HepG2 (cell line): ENCODE data around the gene A1CF. TPM values are rescaled to one million over a fixed set of nuclear protein-coding genes. Genes with fewer than 3 reads are reported as not detected.

Experiments
- ATAC-seq: fragments of 200-7000 bp; cut with Tn5 transposase; 3 replicates; pipeline ENCODE4 v1.9.1; 2020; ENCODE audit warnings: mild to moderate bottlenecking, moderate library complexity
- BruUV-seq: library from RNA; stranded (reverse); fragments of 400-500 nt; replicated peaks from 2 replicates; lab custom pipeline; 2021; lab: Mats Ljungman, UMichigan
- CTCF ChIA-PET: fragments of 300-600 bp; formaldehyde crosslinking; extraction: SDS; loops from one replicate; lab custom pipeline; 2021; ENCODE audit warnings: low total read pairs, inconsistent platforms, low intra/inter-chr PET ratio; lab: Yijun Ruan, JAX
- POLR2A ChIA-PET: fragments of 350-600 bp; sonication (Branson Sonifier 250); formaldehyde crosslinking; loops from one replicate; lab custom pipeline; 2020; ENCODE audit warnings: antibody characterized with exemption, inconsistent platforms; lab: Yijun Ruan, JAX
- DNase-seq: peaks from one replicate; pipeline ENCODE4 v3.0.0-alpha.2; 2015; ENCODE audit warnings: low spot score
- FAIRE-seq: peaks from 3 replicates; lab custom pipeline; 2011; peaks lifted over from hg19 to GRCh38; lab: Jason Lieb, UNC
- H2AFZ ChIP-seq: one replicate; pipeline ENCODE4 v1.6.1; 2011; ENCODE audit warnings: low read length, inconsistent platforms
- H3K27ac ChIP-seq: fragments of 300-600 bp; 3 replicates; pipeline ENCODE4 v1.8.0; 2011; ENCODE audit warnings: mixed run types, mild to moderate bottlenecking, mixed read lengths, low read length, inconsistent platforms; ENCODE audit not compliant: insufficient read depth; ENCODE audit errors: extremely low read length
- H3K27me3 ChIP-seq, 2 experiments: fragments of 200-600 bp in 1 of 2; 2 replicates in 1 of 2; 3 replicates in 1 of 2; pipeline versions ENCODE4 v1.6.0 to v1.8.0; 2011; ENCODE audit warnings: low read length in 2 of 2, mild to moderate bottlenecking in 2 of 2, moderate library complexity in 2 of 2, inconsistent platforms in 1 of 2; ENCODE audit not compliant: insufficient read depth in 2 of 2, control insufficient read depth in 1 of 2
- H3K36me3 ChIP-seq, 2 experiments: fragments of 200-600 bp in 1 of 2; replicated peaks in 1 of 2; 2 replicates in 1 of 2; 3 replicates in 1 of 2; pipeline versions ENCODE4 v1.5.1 to v1.8.0; 2011; ENCODE audit warnings: low read length in 2 of 2, inconsistent platforms in 1 of 2; ENCODE audit not compliant: insufficient read depth in 2 of 2, control insufficient read depth in 1 of 2
- H3K4me1 ChIP-seq: 2 replicates; pipeline ENCODE4 v1.5.1; 2012; ENCODE audit warnings: low read length, inconsistent platforms; ENCODE audit not compliant: insufficient read depth
- H3K4me2 ChIP-seq: 2 replicates; pipeline ENCODE4 v1.6.0; 2011; ENCODE audit warnings: low read depth, low read length, inconsistent platforms
- H3K4me3 ChIP-seq, 3 experiments: fragments of 200-600 bp in 1 of 3; sonication (generic), shearing (Covaris generic) in 1 of 3; replicated peaks in 1 of 3; 2 replicates each; pipeline ENCODE4 v1.5.1; 2011 to 2016; ENCODE audit warnings: low read length in 3 of 3, inconsistent platforms in 2 of 3, low read depth in 2 of 3, mild to moderate bottlenecking in 2 of 3, control low read depth in 1 of 3, mixed read lengths in 1 of 3; ENCODE audit not compliant: insufficient read depth in 1 of 3
- H3K79me2 ChIP-seq: one replicate; pipeline ENCODE4 v1.6.1; 2011; ENCODE audit warnings: low read length, inconsistent platforms; ENCODE audit not compliant: insufficient read depth
- H3K9ac ChIP-seq: 2 replicates; pipeline ENCODE4 v1.6.0; 2011; ENCODE audit warnings: mild to moderate bottlenecking, low read depth, low read length, inconsistent platforms; ENCODE audit not compliant: insufficient read depth
- H3K9me3 ChIP-seq: 2 replicates; pipeline ENCODE4 v1.5.1; 2012; ENCODE audit warnings: mild to moderate bottlenecking, low read length
- H4K20me1 ChIP-seq: 2 replicates; pipeline ENCODE4 v1.6.0; 2011; ENCODE audit warnings: inconsistent platforms, mild to moderate bottlenecking, low read length, moderate library complexity; ENCODE audit not compliant: insufficient read depth
- FUBP1 ChIP-seq: sonication (generic); formaldehyde crosslinking; IDR thresholded peaks from 2 replicates; pipeline ENCODE4 v1.5.1; 2020; ENCODE audit warnings: missing genetic modification reagents, mild to moderate bottlenecking, borderline replicate concordance
- MAFF ChIP-seq: IDR thresholded peaks from 2 replicates; pipeline ENCODE4 v1.6.1; 2011; ENCODE audit warnings: low read depth, low read length, improper control_type of control experiment
- MAFK ChIP-seq, 2 experiments: IDR thresholded peaks in 1 of 2; conservative IDR thresholded peaks in 1 of 2; 2 replicates each; pipeline ENCODE4 v1.6.1; 2011; ENCODE audit warnings: improper control_type of control experiment in 2 of 2, low read length in 2 of 2
- NR2F1 ChIP-seq, 2 experiments: fragments of 450-650 bp in 1 of 2; formaldehyde crosslinking in 1 of 2; IDR thresholded peaks; 2 replicates each; pipeline versions ENCODE4 v1.5.0 to v1.6.1; 2016 to 2020; ENCODE audit warnings: mild to moderate bottlenecking in 1 of 2, missing compliant biosample characterization in 1 of 2, missing genetic modification reagents in 1 of 2, moderate library complexity in 1 of 2
- SNRNP70 ChIP-seq: fragments of 200-400 bp; formaldehyde crosslinking; IDR thresholded peaks from 2 replicates; pipeline ENCODE4 v1.6.1; 2017; ENCODE audit warnings: mild to moderate bottlenecking, low read depth, low read length, moderate library complexity
- ZBTB39 ChIP-seq: sonication (generic); formaldehyde crosslinking; IDR thresholded peaks from 2 replicates; pipeline ENCODE4 v1.5.0; 2020; ENCODE audit warnings: missing genetic modification reagents
- ZBTB49 ChIP-seq: sonication (generic); formaldehyde crosslinking; IDR thresholded peaks from 2 replicates; pipeline ENCODE4 v1.4.0; 2020; ENCODE audit warnings: missing genetic modification reagents, borderline replicate concordance
- WGBS: methylation state at CpG from one replicate; pipeline ENCODE4 v1.1.6; 2017; ENCODE audit warnings: low lambda C conversion rate; 5-methylcytosine and 5-hydroxymethylcytosine counted together
- in situ Hi-C: cut with HindIII; loops from 2 replicates; pipeline ENCODE4 v1.10.0; 2017; ENCODE audit warnings: low pct_unique_long_range_greater_than_20kb; ENCODE audit not compliant: extremely low pct_ligation_motif_present
- intact Hi-C: fragments of 100-400 bp; cut with micrococcal nuclease; formaldehyde crosslinking; loops from one replicate; pipeline ENCODE4 v1.10.0; 2022; ENCODE audit not compliant: unreplicated experiment
- polyA plus RNA-seq, 8 experiments: library from polyadenylated mRNA; depleted of rRNA in 3 of 8; stranded (reverse) in 7 of 8; unstranded in 1 of 8; fragments of >200 nt; fragmentation: Illumina TruSeq in 4 of 8; extraction: Trizol in 4 of 8; gene quantifications; 2 replicates each; pipeline versions ENCODE4 v1.2.1 to v1.2.3, GENCODE V29; 2011 to 2016; ENCODE audit warnings: low read depth in 4 of 8, missing spikeins in 1 of 8, mixed read lengths in 1 of 8; ENCODE audit not compliant: insufficient read depth in 1 of 8
- total RNA-seq, 5 experiments: library from RNA; depleted of rRNA; stranded (reverse); fragments of >200 nt; fragmentation: Illumina TruSeq; extraction: Trizol; gene quantifications; 2 replicates each; pipeline ENCODE4 v1.2.3, GENCODE V29; 2016; ENCODE audit warnings: low read depth in 1 of 5

The A1CF gene
- total and polyA plus RNA-seq, 2 of the 13 experiments (the other 11 are each of a cell fraction or from before 2014, with no cell fraction given): 56.1 to 58.1 TPM

- BruUV-seq: no TSS peak
- Histone ChIP-seq H3K9ac (no peak overlapping the region), H3K27ac (no peak overlapping the region), H3K4me1 (no peaks in the 10 kb centered on the region), H3K79me2 (no peaks in the 10 kb centered on the region), H3K4me2 (no peak overlapping the region), H3K9me3 (no peaks in the 10 kb centered on the region), H4K20me1 (0 out of 2 replicates have a peak, but pooled peaks cover 2% of the 10 kb centered on the region), H3K27me3 (no peaks in the 10 kb centered on the region), H3K36me3 (peaks cover 6 to 31% of the 10 kb centered on the region in 2 experiments), H2AFZ (no peak overlapping the region), H3K4me3 (no peak overlapping the region)
- intact Hi-C loops (loop anchor here (5.0 kb wide), 2 partner anchors 34 to 51 kb away; partner anchors contain the start of gene A1CF), in situ Hi-C loops (no loop called here)
- no peak for FAIRE-seq
- DNase-seq: no peak
- ChIA-PET POLR2A (no interaction called here), CTCF (no interaction called here)
- TF ChIP-seq MAFF: peak; percentile 34; the same call in 1 of the 2 replicates
- TF ChIP-seq FUBP1 (CRISPR knock-in tag): no peak
- TF ChIP-seq MAFK (conservative IDR thresholded peaks at IDR 0.05 in 1 of 2, IDR thresholded peaks at IDR 0.05 in 1 of 2; ENCODE audit: low read length in 2 of 2): peak; percentile 32 to 68; a peak in 3 of 4 replicates
- no peak for ATAC-seq
- 97% methylated on average over 3 of the region's 3 CpGs for WGBS
Measured at GRCh38 chr10:50853557-50853956, 31.9 kb downstream of the A1CF start.

GRCh38 chr10:50851884-50852671, 33.3 kb downstream of the A1CF start:
- no peaks in the 10 kb centered on the region for H3K4me1 ChIP-seq
- no TSS peak for BruUV-seq
- no peak overlapping the region for H3K9ac ChIP-seq
- H4K20me1 ChIP-seq: 0 out of 2 replicates have a peak, but pooled peaks cover 2% of the 10 kb centered on the region
- H3K4me3 ChIP-seq: no peak overlapping the region
- WGBS: 90% methylated on average over 6 of the region's 6 CpGs
- intact Hi-C loops: loop anchor here (5.0 kb wide), 2 partner anchors 35 to 50 kb away; partner anchors contain the start of gene A1CF
- FAIRE-seq (no peak), DNase-seq (peak; percentile 18), ATAC-seq (no peak; the same call in 2 of the 3 replicates)
- H3K27me3 ChIP-seq: no peaks in the 10 kb centered on the region
- in situ Hi-C loops: no loop called here
- no peak overlapping the region for H3K4me2 ChIP-seq
- CTCF ChIA-PET: no interaction called here
- no peak overlapping the region for H3K27ac ChIP-seq
- H3K9me3 ChIP-seq: no peaks in the 10 kb centered on the region
- H3K79me2 ChIP-seq: no peaks in the 10 kb centered on the region
- POLR2A ChIA-PET: no interaction called here
- H3K36me3 ChIP-seq: peaks cover 5 to 24% of the 10 kb centered on the region in 2 experiments
- H2AFZ ChIP-seq: no peak overlapping the region
- TF ChIP-seq SNRNP70: no peak
- no peak for TF ChIP-seq ZBTB49
- no peak for TF ChIP-seq ZBTB39
- TF ChIP-seq NR2F1 (CRISPR knock-in tag; IDR thresholded peaks at IDR 0.05): no peak
